ENCODE measurements around the gene CEPT1. TPM values are rescaled to one million over a fixed set of nuclear protein-coding genes. Genes with fewer than 3 reads are reported as not detected.

CEPT1 gene
- total and polyA plus RNA-seq, 2 donors (not counting 3 experiments of a cell fraction or from before 2014, with no cell fraction given), result 13.6 to 29.1 TPM

- dilution Hi-C loops (cut with MboI; ENCODE audit: extremely low pct_ligation_motif_present, low sequenced_read_pairs), result no loop called here
- Histone ChIP-seq H3K9me3 (replicated peaks; ENCODE audit: control insufficient read depth, insufficient read depth, low read length) (no peaks in the 10 kb centered on the region), H3K4me1 (ENCODE audit: control insufficient read depth, extremely low read depth, insufficient read depth, low read length) (no peaks in the 10 kb centered on the region), H2AFZ (ENCODE audit: low read depth, low read length) (no peak overlapping the region), H3K9ac (replicated peaks; ENCODE audit: extremely low read depth, insufficient read depth, low read length) (no peak overlapping the region), H3K79me2 (ENCODE audit: control insufficient read depth, insufficient read depth, low read length) (no peaks in the 10 kb centered on the region), H3K9me1 (replicated peaks; ENCODE audit: control insufficient read depth, extremely low read depth, insufficient read depth, low read length) (no peaks in the 10 kb centered on the region), H3K4me3 (replicated peaks in 1 of 3; ENCODE audit: insufficient read depth in 1 of 3, low read depth in 1 of 3, low read length in 3 of 3) (no peak overlapping the region), H3K27me3 (ENCODE audit: control insufficient read depth in 2 of 2, insufficient read depth in 2 of 2, low read length in 2 of 2) (peaks cover 5 to 8% of the 10 kb centered on the region in 2 experiments), H3K27ac (ENCODE audit: insufficient read depth, low read depth, low read length) (no peak overlapping the region), H3K36me3 (ENCODE audit: control insufficient read depth in 2 of 2, extremely low read depth in 1 of 2, insufficient read depth in 2 of 2, low read length in 2 of 2) (no peaks in the 10 kb centered on the region), H3K4me2 (ENCODE audit: insufficient read depth, low read length) (no peak overlapping the region), H4K20me1 (replicated peaks; ENCODE audit: control insufficient read depth, extremely low read depth, insufficient read depth, low read length) (no peaks in the 10 kb centered on the region)
- TF ChIP-seq CTCF (IDR thresholded peaks at IDR 0.05; ENCODE audit: extremely low read depth in 1 of 2, insufficient read depth in 1 of 2, low read depth in 1 of 2, low read length in 2 of 2) (no peak), POLR2AphosphoS5 (IDR thresholded peaks at IDR 0.05; ENCODE audit: insufficient read depth, low read depth, low read length) (no peak), MAX (IDR thresholded peaks at IDR 0.05; ENCODE audit: insufficient read depth, insufficient read length) (no peak), POLR2A (IDR thresholded peaks at IDR 0.05; ENCODE audit: low read depth, low read length) (no peak), EZH2 (IDR thresholded peaks at IDR 0.05; ENCODE audit: borderline replicate concordance, low read depth, low read length, severe bottlenecking) (no peak), JUN (IDR thresholded peaks at IDR 0.05; ENCODE audit: borderline replicate concordance, insufficient read depth, insufficient read length, low read depth) (no peak), MYC (IDR thresholded peaks at IDR 0.05; ENCODE audit: low read depth, low read length) (no peak), FOS (IDR thresholded peaks at IDR 0.05; ENCODE audit: borderline replicate concordance, insufficient read depth, low read length) (no peak), GATA2 (IDR thresholded peaks at IDR 0.05; ENCODE audit: insufficient read depth, insufficient read length, low read depth, low read length) (no peak)
- CTCF ChIA-PET, result interaction anchor here (1.0 to 7.4 kb wide), 4 partner anchors 23 to 287 kb away, joined by 3 to 266 read pairs (median 4); no protein-coding TSS in a partner anchor
- intact Hi-C loops (cut with micrococcal nuclease), result no loop called here
- DNase-seq (ENCODE audit: low read depth, low spot score) (no peak), FAIRE-seq (no peak)
- POLR2A ChIA-PET, result no interaction called here
- no TSS peak for BruUV-seq (replicated peaks)
These were observed 81.2 kb downstream of the CEPT1 start for GRCh38 chr1:111221276-111221632.

Measured in endothelial cell of umbilical vein (primary cell).